Measurements from ENCODE around the gene CEP97. TPM values are rescaled to one million over a fixed set of nuclear protein-coding genes. Genes with fewer than 3 reads are reported as not detected.

CEP97 gene
- total RNA-seq, 4 donors from 2014 or later = 1.1 to 22.1 (median 6.1) TPM

DNA sequence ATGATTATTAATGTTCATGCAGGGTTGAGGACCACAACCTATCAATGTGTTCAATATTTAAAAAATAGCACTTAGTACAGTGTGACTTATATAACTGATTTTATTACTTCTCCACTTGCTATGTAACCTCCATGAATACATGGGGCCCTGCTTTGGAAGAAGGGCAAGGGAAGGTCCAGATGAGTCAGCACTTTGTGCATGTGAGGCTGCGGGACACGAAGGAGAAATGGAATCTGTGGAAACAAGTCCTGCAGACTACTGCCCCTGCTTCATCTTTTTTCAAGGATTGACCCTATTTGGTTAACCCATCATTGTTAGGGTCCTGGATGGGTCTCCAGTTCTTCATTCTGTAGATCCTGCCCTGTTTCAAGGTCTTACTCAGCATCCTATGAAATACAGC, 56.2 kb downstream of the CEP97 start:
- Histone ChIP-seq H3K27me3 (no peaks in the 10 kb centered on the region), H3K36me3 (no peaks in the 10 kb centered on the region), H3K27ac (peak overlapping the region; percentile 86 to 93 (median 88)), H3K4me1 (peaks cover 0 to 28% (median 8%) of the 10 kb centered on the region in 4 donors), H3K4me3 (peak overlapping the region in 1 of 4 donors; percentile 73), H3K9me3 (no peaks in the 10 kb centered on the region)
- 58% methylated on average over 2 of the region's 2 CpGs; no CpG with 5 or more reads in 1 of the 2 donors for WGBS, 2 donors (ENCODE audit: low coverage in 1 of 2)
- in situ Hi-C loops (cut with MboI; ENCODE audit: low pct_ligation_motif_present in 1 of 4, low pct_unique_long_range_greater_than_20kb in 1 of 4, low sequenced_read_pairs in 3 of 4) = no loop called here
- TF ChIP-seq EP300 (IDR thresholded peaks at IDR 0.05; ENCODE audit: low read depth) (no peak), POLR2AphosphoS5 (IDR thresholded peaks at IDR 0.05) (no peak), POLR2A (IDR thresholded peaks at IDR 0.05) (no peak)
- TF ChIP-seq, protein P1, sequence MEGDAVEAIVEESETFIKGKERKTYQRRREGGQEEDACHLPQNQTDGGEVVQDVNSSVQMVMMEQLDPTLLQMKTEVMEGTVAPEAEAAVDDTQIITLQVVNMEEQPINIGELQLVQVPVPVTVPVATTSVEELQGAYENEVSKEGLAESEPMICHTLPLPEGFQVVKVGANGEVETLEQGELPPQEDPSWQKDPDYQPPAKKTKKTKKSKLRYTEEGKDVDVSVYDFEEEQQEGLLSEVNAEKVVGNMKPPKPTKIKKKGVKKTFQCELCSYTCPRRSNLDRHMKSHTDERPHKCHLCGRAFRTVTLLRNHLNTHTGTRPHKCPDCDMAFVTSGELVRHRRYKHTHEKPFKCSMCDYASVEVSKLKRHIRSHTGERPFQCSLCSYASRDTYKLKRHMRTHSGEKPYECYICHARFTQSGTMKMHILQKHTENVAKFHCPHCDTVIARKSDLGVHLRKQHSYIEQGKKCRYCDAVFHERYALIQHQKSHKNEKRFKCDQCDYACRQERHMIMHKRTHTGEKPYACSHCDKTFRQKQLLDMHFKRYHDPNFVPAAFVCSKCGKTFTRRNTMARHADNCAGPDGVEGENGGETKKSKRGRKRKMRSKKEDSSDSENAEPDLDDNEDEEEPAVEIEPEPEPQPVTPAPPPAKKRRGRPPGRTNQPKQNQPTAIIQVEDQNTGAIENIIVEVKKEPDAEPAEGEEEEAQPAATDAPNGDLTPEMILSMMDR (IDR thresholded peaks at IDR 0.05) = no peak
- no peak for DNase-seq
- intact Hi-C loops (cut with DNase I; ENCODE audit: low total_unique reads) = no loop called here

DNA sequence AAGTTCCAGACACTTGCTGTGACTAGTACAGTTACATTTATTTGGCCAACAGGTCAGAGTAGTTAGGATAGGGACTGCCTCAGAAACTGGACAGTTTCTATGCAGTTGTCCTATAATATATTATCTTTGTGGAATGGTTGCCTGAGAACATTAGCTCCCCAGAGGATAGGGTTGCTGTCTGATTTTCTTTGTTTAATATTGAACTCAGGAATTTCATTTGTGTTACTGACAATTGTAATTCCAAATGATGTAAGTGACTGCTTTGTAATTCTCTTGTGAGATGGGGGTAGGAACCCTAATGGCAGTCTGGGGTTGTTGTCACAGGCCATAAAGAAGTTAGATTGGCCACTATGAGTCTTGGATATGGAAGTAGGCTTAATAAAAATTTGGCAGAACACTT, 56.8 kb downstream of the CEP97 start:
- H3K27ac ChIP-seq = peak overlapping the region in 1 of 4 donors; percentile 93
- no peaks in the 10 kb centered on the region for H3K27me3 ChIP-seq
- no peak overlapping the region for H3K4me3 ChIP-seq
- in situ Hi-C loops (cut with MboI; ENCODE audit: low pct_ligation_motif_present in 1 of 4, low pct_unique_long_range_greater_than_20kb in 1 of 4, low sequenced_read_pairs in 3 of 4) = no loop called here
- no peak for TF ChIP-seq POLR2A (IDR thresholded peaks at IDR 0.05)
- TF ChIP-seq EP300 (IDR thresholded peaks at IDR 0.05; ENCODE audit: low read depth) = no peak
- TF ChIP-seq, protein P1 (IDR thresholded peaks at IDR 0.05) = no peak
- TF ChIP-seq POLR2AphosphoS5 (IDR thresholded peaks at IDR 0.05) = no peak
- no peaks in the 10 kb centered on the region for H3K9me3 ChIP-seq
- DNase-seq = no peak
- intact Hi-C loops (cut with DNase I; ENCODE audit: low total_unique reads) = no loop called here
- peaks cover 0 to 28% (median 8%) of the 10 kb centered on the region in 4 donors for H3K4me1 ChIP-seq
- no peaks in the 10 kb centered on the region for H3K36me3 ChIP-seq

GRCh38 chr3:101784855-101785613, 60.6 kb downstream of the CEP97 start:
- Histone ChIP-seq H3K4me3 (no peak overlapping the region), H3K27ac (peak overlapping the region in 3 of 4 donors; percentile 0 to 39 (median 18)), H3K9me3 (no peaks in the 10 kb centered on the region), H3K4me1 (peaks cover 0 to 15% (median 6%) of the 10 kb centered on the region in 4 donors), H3K27me3 (no peaks in the 10 kb centered on the region), H3K36me3 (peaks cover 0 to 4% (median under 1%) of the 10 kb centered on the region in 4 donors)
- intact Hi-C loops (cut with DNase I; ENCODE audit: low total_unique reads) = no loop called here
- WGBS, 2 donors (ENCODE audit: low coverage in 1 of 2) = 75 to 80% methylated on average over 3 to 5 of the region's 5 CpGs
- TF ChIP-seq, protein P1 (IDR thresholded peaks at IDR 0.05) = no peak
- TF ChIP-seq POLR2AphosphoS5 (IDR thresholded peaks at IDR 0.05) = no peak
- no peak for TF ChIP-seq POLR2A (IDR thresholded peaks at IDR 0.05)
- no peak for TF ChIP-seq EP300 (IDR thresholded peaks at IDR 0.05; ENCODE audit: low read depth)
- DNase-seq = no peak
- in situ Hi-C loops (cut with MboI; ENCODE audit: low pct_ligation_motif_present in 1 of 4, low pct_unique_long_range_greater_than_20kb in 1 of 4, low sequenced_read_pairs in 3 of 4) = no loop called here

DNA sequence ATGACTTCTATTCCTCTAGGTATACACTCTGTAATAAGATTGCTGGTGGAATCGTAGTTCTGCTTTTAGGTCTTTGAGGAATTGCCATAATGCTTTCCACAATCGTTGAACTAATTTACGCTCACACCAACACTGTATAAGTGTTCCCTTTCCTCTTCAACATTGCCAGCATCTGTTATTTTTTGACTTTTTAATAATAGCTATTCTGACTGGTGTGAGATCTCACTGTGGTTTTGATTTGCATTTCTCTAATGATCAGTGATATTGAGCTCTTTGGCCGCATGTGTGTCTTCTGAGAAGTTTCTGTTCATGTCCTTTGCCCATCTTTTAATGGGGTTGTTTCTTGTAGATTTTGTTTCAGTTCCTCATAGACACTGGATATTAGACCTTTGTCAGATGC, 67.4 kb downstream of the CEP97 start:
- Histone ChIP-seq H3K4me1 (no peaks in the 10 kb centered on the region), H3K36me3 (peaks cover 0 to 12% (median 2%) of the 10 kb centered on the region in 4 donors), H3K9me3 (no peaks in the 10 kb centered on the region), H3K4me3 (no peak overlapping the region), H3K27me3 (no peaks in the 10 kb centered on the region), H3K27ac (peak overlapping the region in 2 of 4 donors; percentile 20 to 50)
- TF ChIP-seq POLR2AphosphoS5 (IDR thresholded peaks at IDR 0.05) (no peak), POLR2A (IDR thresholded peaks at IDR 0.05) (no peak), EP300 (IDR thresholded peaks at IDR 0.05; ENCODE audit: low read depth) (no peak)
- TF ChIP-seq, protein P1 (IDR thresholded peaks at IDR 0.05) = no peak
- no peak for DNase-seq
- in situ Hi-C loops (cut with MboI; ENCODE audit: low pct_ligation_motif_present in 1 of 4, low pct_unique_long_range_greater_than_20kb in 1 of 4, low sequenced_read_pairs in 3 of 4) = no loop called here
- intact Hi-C loops (cut with DNase I; ENCODE audit: low total_unique reads) = no loop called here
- WGBS, 2 donors (ENCODE audit: low coverage in 1 of 2) = 77 to 97% methylated on average over 4 of the region's 4 CpGs
